SK-MEL-5 (cell line): Measurements from ENCODE around the gene CUL4B. TPM values are rescaled to one million over a fixed set of nuclear protein-coding genes. Genes with fewer than 3 reads are reported as not detected.

Source experiments
- small RNA-seq, 2 experiments: library from RNA; depleted of rRNA; stranded (forward); fragments of <200 nt; gene quantifications; one replicate each; pipeline ENCODE3, GENCODE V24; 2014
- total RNA-seq: library from RNA; depleted of rRNA; stranded (reverse); fragments of >200 nt; shearing (Covaris generic); gene quantifications from 2 replicates; pipeline ENCODE4 v1.2.3, GENCODE V29; 2014; rRNA removed

Gene CUL4B
- total RNA-seq, 1 experiment from 2014 or later, result 25.3 TPM

Small RNA genes lying within 50 kb of the gene (small RNA-seq; reads per million reads assigned to genes)
- 0 reads per million in 2 experiments for gene RNU7-37P

Other genes starting within 250 kb of the CUL4B start
- 27.2 and 28.1 TPM in 2 replicates for gene TMEM255A, start 249.5 kb downstream of the CUL4B start, total RNA-seq
- gene ATP1B4, start 198.9 kb downstream of the CUL4B start, total RNA-seq, result not detected in 2 replicates
- 218 and 221 TPM in 2 replicates for gene LAMP2, start 91.7 kb downstream of the CUL4B start, total RNA-seq
- 96.6 and 106 TPM in 2 replicates for gene MCTS1, start 43.1 kb upstream of the CUL4B start, total RNA-seq
- gene C1GALT1C1, start 69.1 kb upstream of the CUL4B start, total RNA-seq, result 39.4 and 40.3 TPM in 2 replicates